IPS DF 19.7 (cell line): ENCODE data around the gene PCDH15.
"Not testable (repeated sequence)": the region's sequence is repeated elsewhere in the genome, so short reads cannot be mapped to it uniquely, and the experiment has no call there.

Source experiments
- DNase-seq: peaks from one replicate; pipeline ENCODE4 v3.0.0-alpha.2; 2013; ENCODE audit warnings: low read depth, low spot score

The PCDH15 gene

GRCh38 chr10:54554028-54554427 lies 247.0 kb downstream of the PCDH15 start:
- no peak for DNase-seq

GRCh38 chr10:54550016-54550415 lies 251.0 kb downstream of the PCDH15 start:
- no peak for DNase-seq

- no peak for DNase-seq
Measured at GRCh38 chr10:54531296-54531695, 269.7 kb downstream of the PCDH15 start.

- DNase-seq = no peak
Measured at GRCh38 chr10:54530299-54530698, 270.7 kb downstream of the PCDH15 start.

- no peak for DNase-seq
Measured at GRCh38 chr10:54525816-54526215, 275.2 kb downstream of the PCDH15 start.

GRCh38 chr10:54515244-54515643 lies 285.8 kb downstream of the PCDH15 start:
- not testable (repeated sequence) for DNase-seq

GRCh38 chr10:54503863-54504262 lies 297.2 kb downstream of the PCDH15 start:
- no peak for DNase-seq

GRCh38 chr10:54501929-54502328 lies 299.1 kb downstream of the PCDH15 start:
- no peak for DNase-seq

GRCh38 chr10:54496852-54497251 lies 304.2 kb downstream of the PCDH15 start:
- no peak for DNase-seq

GRCh38 chr10:54487743-54488142 lies 313.3 kb downstream of the PCDH15 start:
- no peak for DNase-seq

GRCh38 chr10:54485971-54486370 lies 315.1 kb downstream of the PCDH15 start:
- no peak for DNase-seq

GRCh38 chr10:54484186-54484585 lies 316.8 kb downstream of the PCDH15 start:
- no peak for DNase-seq

- DNase-seq = no peak
Measured at GRCh38 chr10:54478601-54479000, 322.4 kb downstream of the PCDH15 start.

- no peak for DNase-seq
Measured at GRCh38 chr10:54477738-54478137, 323.3 kb downstream of the PCDH15 start.

- DNase-seq = no peak
Measured at GRCh38 chr10:54470324-54470631, 330.8 kb downstream of the PCDH15 start.

- DNase-seq = no peak
Measured at GRCh38 chr10:54469587-54470323, 331.3 kb downstream of the PCDH15 start.

- DNase-seq = no peak
Measured at GRCh38 chr10:54454271-54454670, 346.8 kb downstream of the PCDH15 start.

- DNase-seq = no peak
Measured at GRCh38 chr10:54449056-54449455, 352.0 kb downstream of the PCDH15 start.

GRCh38 chr10:54444170-54444569 lies 356.9 kb downstream of the PCDH15 start:
- no peak for DNase-seq

GRCh38 chr10:54441275-54441674 lies 359.8 kb downstream of the PCDH15 start:
- DNase-seq = no peak

GRCh38 chr10:54434782-54435181 lies 366.2 kb downstream of the PCDH15 start:
- no peak for DNase-seq

- DNase-seq = no peak
Measured at GRCh38 chr10:54415483-54415882, 385.5 kb downstream of the PCDH15 start.

GRCh38 chr10:54402576-54402975 lies 398.5 kb downstream of the PCDH15 start:
- DNase-seq = no peak

- no peak for DNase-seq
Measured at GRCh38 chr10:54396031-54396430, 405.0 kb downstream of the PCDH15 start.
